Measurements from ENCODE around the gene TIPRL.

GRCh38 chr1:168243198-168243597 is 64.4 kb downstream of the TIPRL start:
- no peak for TF ChIP-seq GATA2 (IDR thresholded peaks at IDR 0.05; ENCODE audit: low read depth, low read length)
- TF ChIP-seq GATA3 (IDR thresholded peaks at IDR 0.05; ENCODE audit: low read depth, low read length), result no peak

Measured in SH-SY5Y (cell line).